ENCODE data around the gene KREMEN2. TPM values are rescaled to one million over a fixed set of nuclear protein-coding genes. Genes with fewer than 3 reads are reported as not detected.
A peak's percentile ranks its signal among the peaks of the same experiment; 100 is the strongest.

KREMEN2 gene
- total and polyA plus RNA-seq, 9 of the 15 experiments (the other 6 are each of a cell fraction or from before 2014, with no cell fraction given) = 0.04 to 7.7 (median 1.5) TPM; not detected in 1

DNA sequence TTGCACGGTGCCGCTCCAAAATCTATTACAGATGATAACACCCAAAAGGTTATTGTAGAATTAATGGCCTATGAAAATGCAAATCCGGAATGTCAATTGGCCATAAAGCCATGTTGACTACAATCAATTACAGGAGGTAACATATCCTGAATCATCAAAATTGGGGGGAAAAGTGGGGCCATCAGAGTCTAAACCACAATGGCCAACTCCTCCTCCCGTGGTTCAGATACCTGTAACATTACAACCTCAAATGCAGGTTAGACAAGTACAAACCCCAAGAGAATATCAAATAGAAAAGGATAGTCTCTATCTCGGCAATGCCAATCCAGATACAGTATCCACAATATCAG is 37.5 kb upstream of the KREMEN2 start:
- Histone ChIP-seq H2AFZ (ENCODE audit: low read depth, low read length) (peak overlapping the region; percentile 86), H3K27ac (ENCODE audit: extremely low read depth, low read depth, low read length) (no peak overlapping the region), H3K27me3 (ENCODE audit: control insufficient read depth in 2 of 2, insufficient read depth in 2 of 2, low read length in 2 of 2) (no peaks in the 10 kb centered on the region), H3K4me1 (replicated peaks in 1 of 2; ENCODE audit: control insufficient read depth in 2 of 2, insufficient read depth in 2 of 2, low read length in 2 of 2) (peaks cover 3 to 22% of the 10 kb centered on the region in 2 experiments; a peak in 3 of 5 replicates), H4K20me1 (replicated peaks; ENCODE audit: control insufficient read depth, insufficient read depth, low read length) (no peaks in the 10 kb centered on the region), H3K9me3 (replicated peaks; ENCODE audit: control insufficient read depth, insufficient read depth, low read depth, low read length) (no peaks in the 10 kb centered on the region), H3K9ac (ENCODE audit: insufficient read depth in 1 of 2, low read depth in 2 of 2, low read length in 2 of 2) (no peak overlapping the region), H3K36me3 (ENCODE audit: control insufficient read depth, insufficient read depth, low read length) (peaks cover 22% of the 10 kb centered on the region; the same call in 1 of the 3 replicates), H3K79me2 (ENCODE audit: control insufficient read depth, insufficient read depth, low read length) (no peaks in the 10 kb centered on the region), H3K9me1 (ENCODE audit: control insufficient read depth, insufficient read depth, low read length) (no peaks in the 10 kb centered on the region), H3K4me3 (no peak overlapping the region), H3K4me2 (ENCODE audit: insufficient read depth, low read length) (peak overlapping the region; percentile 65)
- intact Hi-C loops (cut with micrococcal nuclease) (loop anchor here (5.0 kb wide), 1 partner anchor 56 kb away; the partner anchor contains the start of gene PKMYT1), in situ Hi-C loops (cut with MboI) (loop anchor here (5.0 kb wide), 1 partner anchor 89 kb away; no protein-coding TSS in a partner anchor)
- ATAC-seq = peak; percentile 38; the same call in 2 of the 3 replicates
- ChIA-PET POLR2A (interaction anchor here (0.7 to 1.0 kb wide), 3 partner anchors 13 to 123 kb away, joined by 3 read pairs; partner anchors contain the start of gene FLYWCH1), CTCF (ENCODE audit: low intra/inter-chr PET ratio) (interaction anchor here (1.1 to 2.2 kb wide), 3 partner anchors 52 to 732 kb away, joined by 3 to 17 read pairs (median 12); no protein-coding TSS in a partner anchor)
- FAIRE-seq = no peak
- BruUV-seq (replicated peaks) = no TSS peak
- DNase-seq (ENCODE audit: extremely low read depth in 1 of 4, low spot score in 3 of 4) = no peak
- 58% methylated on average over 5 of the region's 5 CpGs for WGBS (ENCODE audit: insufficient coverage, low coverage, missing lambda C conversion rate)
- TF ChIP-seq ZNF584 (CRISPR knock-in tag; IDR thresholded peaks at IDR 0.05; ENCODE audit: low read depth) = no peak
- TF ChIP-seq HMG20B (CRISPR knock-in tag; IDR thresholded peaks at IDR 0.05) = no peak
- TF ChIP-seq C11orf30 (IDR thresholded peaks at IDR 0.05; ENCODE audit: low read depth) = peak; percentile 57
- no peak for TF ChIP-seq MTA1 (IDR thresholded peaks at IDR 0.05; ENCODE audit: borderline replicate concordance)
- TF ChIP-seq, protein P1, sequence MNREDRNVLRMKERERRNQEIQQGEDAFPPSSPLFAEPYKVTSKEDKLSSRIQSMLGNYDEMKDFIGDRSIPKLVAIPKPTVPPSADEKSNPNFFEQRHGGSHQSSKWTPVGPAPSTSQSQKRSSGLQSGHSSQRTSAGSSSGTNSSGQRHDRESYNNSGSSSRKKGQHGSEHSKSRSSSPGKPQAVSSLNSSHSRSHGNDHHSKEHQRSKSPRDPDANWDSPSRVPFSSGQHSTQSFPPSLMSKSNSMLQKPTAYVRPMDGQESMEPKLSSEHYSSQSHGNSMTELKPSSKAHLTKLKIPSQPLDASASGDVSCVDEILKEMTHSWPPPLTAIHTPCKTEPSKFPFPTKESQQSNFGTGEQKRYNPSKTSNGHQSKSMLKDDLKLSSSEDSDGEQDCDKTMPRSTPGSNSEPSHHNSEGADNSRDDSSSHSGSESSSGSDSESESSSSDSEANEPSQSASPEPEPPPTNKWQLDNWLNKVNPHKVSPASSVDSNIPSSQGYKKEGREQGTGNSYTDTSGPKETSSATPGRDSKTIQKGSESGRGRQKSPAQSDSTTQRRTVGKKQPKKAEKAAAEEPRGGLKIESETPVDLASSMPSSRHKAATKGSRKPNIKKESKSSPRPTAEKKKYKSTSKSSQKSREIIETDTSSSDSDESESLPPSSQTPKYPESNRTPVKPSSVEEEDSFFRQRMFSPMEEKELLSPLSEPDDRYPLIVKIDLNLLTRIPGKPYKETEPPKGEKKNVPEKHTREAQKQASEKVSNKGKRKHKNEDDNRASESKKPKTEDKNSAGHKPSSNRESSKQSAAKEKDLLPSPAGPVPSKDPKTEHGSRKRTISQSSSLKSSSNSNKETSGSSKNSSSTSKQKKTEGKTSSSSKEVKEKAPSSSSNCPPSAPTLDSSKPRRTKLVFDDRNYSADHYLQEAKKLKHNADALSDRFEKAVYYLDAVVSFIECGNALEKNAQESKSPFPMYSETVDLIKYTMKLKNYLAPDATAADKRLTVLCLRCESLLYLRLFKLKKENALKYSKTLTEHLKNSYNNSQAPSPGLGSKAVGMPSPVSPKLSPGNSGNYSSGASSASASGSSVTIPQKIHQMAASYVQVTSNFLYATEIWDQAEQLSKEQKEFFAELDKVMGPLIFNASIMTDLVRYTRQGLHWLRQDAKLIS (CRISPR knock-in tag; IDR thresholded peaks at IDR 0.05) = no peak
- no peak for TF ChIP-seq EGR1 (conservative IDR thresholded peaks at IDR 0.05)
- no peak for TF ChIP-seq TRIM28 (IDR thresholded peaks at IDR 0.05)
- no peak for TF ChIP-seq TOE1 (IDR thresholded peaks at IDR 0.05; ENCODE audit: borderline replicate concordance)
- TF ChIP-seq TOE1 (CRISPR knock-in tag; IDR thresholded peaks at IDR 0.05; ENCODE audit: borderline replicate concordance, low read depth) = no peak
- TF ChIP-seq HNRNPUL1 (IDR thresholded peaks at IDR 0.05; ENCODE audit: low read length) = no peak
- TF ChIP-seq DIDO1 (tag; IDR thresholded peaks at IDR 0.05; ENCODE audit: low read depth) = no peak
- TF ChIP-seq RBM39 (optimal IDR thresholded peaks at IDR 0.05; ENCODE audit: low read depth, low read length) = peak; percentile 42
- no peak for TF ChIP-seq FOXK2 (conservative IDR thresholded peaks at IDR 0.05 in 1 of 2, IDR thresholded peaks at IDR 0.05 in 1 of 2; ENCODE audit: low read depth in 2 of 2)
- TF ChIP-seq ILK (tag; IDR thresholded peaks at IDR 0.05; ENCODE audit: borderline replicate concordance, low read depth) = no peak
- TF ChIP-seq, protein P2, sequence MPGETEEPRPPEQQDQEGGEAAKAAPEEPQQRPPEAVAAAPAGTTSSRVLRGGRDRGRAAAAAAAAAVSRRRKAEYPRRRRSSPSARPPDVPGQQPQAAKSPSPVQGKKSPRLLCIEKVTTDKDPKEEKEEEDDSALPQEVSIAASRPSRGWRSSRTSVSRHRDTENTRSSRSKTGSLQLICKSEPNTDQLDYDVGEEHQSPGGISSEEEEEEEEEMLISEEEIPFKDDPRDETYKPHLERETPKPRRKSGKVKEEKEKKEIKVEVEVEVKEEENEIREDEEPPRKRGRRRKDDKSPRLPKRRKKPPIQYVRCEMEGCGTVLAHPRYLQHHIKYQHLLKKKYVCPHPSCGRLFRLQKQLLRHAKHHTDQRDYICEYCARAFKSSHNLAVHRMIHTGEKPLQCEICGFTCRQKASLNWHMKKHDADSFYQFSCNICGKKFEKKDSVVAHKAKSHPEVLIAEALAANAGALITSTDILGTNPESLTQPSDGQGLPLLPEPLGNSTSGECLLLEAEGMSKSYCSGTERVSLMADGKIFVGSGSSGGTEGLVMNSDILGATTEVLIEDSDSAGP (CRISPR knock-in tag; IDR thresholded peaks at IDR 0.05) = no peak
- TF ChIP-seq ZNF197 (CRISPR knock-in tag; IDR thresholded peaks at IDR 0.05; ENCODE audit: low read depth) = no peak
- no peak for TF ChIP-seq KLF13 (tag; IDR thresholded peaks at IDR 0.05; ENCODE audit: borderline replicate concordance, low read depth)
- TF ChIP-seq, protein P3, sequence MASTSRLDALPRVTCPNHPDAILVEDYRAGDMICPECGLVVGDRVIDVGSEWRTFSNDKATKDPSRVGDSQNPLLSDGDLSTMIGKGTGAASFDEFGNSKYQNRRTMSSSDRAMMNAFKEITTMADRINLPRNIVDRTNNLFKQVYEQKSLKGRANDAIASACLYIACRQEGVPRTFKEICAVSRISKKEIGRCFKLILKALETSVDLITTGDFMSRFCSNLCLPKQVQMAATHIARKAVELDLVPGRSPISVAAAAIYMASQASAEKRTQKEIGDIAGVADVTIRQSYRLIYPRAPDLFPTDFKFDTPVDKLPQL (IDR thresholded peaks at IDR 0.05; ENCODE audit: extremely low read depth, insufficient read length) = no peak

Measured in K562 (cell line).